A549 (cell line): ENCODE results near the gene OCIAD1. TPM values are rescaled to one million over a fixed set of nuclear protein-coding genes. Genes with fewer than 3 reads are reported as not detected.

Source experiments
- ATAC-seq, 2 experiments: fragments of 200-7000 bp in 1 of 2; fragments of >200 bp in 1 of 2; cut with Nextera tagmentation in 1 of 2; cut with Tn5 transposase in 1 of 2; 3 replicates each; pipeline versions ENCODE4 v1.8.0 to v1.9.1; 2018 to 2020; ENCODE audit warnings: mild to moderate bottlenecking in 1 of 2, moderate library complexity in 1 of 2
- CTCF ChIA-PET: fragments of 300-600 bp; sonication (Branson Sonifier 250); formaldehyde crosslinking; extraction: SDS; loops from one replicate; lab custom pipeline; 2021; ENCODE audit warnings: antibody characterized with exemption, inconsistent platforms; lab: Yijun Ruan, JAX
- POLR2A ChIA-PET: fragments of 350-600 bp; formaldehyde crosslinking; extraction: SDS; loops from one replicate; lab custom pipeline; 2021; ENCODE audit warnings: antibody characterized with exemption, inconsistent platforms; lab: Yijun Ruan, JAX
- DNase-seq, 2 experiments: peaks; one replicate each; pipeline versions ENCODE4 v3.0.0 to v3.0.0-alpha.2; 2011 to 2016; ENCODE audit warnings: low read depth in 1 of 2, low spot score in 1 of 2
- FAIRE-seq: peaks from 2 replicates; lab custom pipeline; 2011; peaks lifted over from hg19 to GRCh38; lab: Jason Lieb, UNC
- H3K27ac ChIP-seq, 2 experiments: fragments of >200 bp; sonication (Bioruptor Twin); formaldehyde crosslinking; 3 replicates each; pipeline ENCODE4 v1.5.1; 2016 to 2017
- H3K4me1 ChIP-seq: fragments of >200 bp; sonication (Bioruptor Twin); formaldehyde crosslinking; 3 replicates; pipeline ENCODE4 v1.6.1; 2016
- H3K4me2 ChIP-seq: fragments of >200 bp; sonication (Bioruptor Twin); formaldehyde crosslinking; 3 replicates; pipeline ENCODE4 v1.6.1; 2016
- H3K4me3 ChIP-seq: fragments of >200 bp; sonication (Bioruptor Twin); formaldehyde crosslinking; 3 replicates; pipeline ENCODE4 v1.5.1; 2016
- H3K9me3 ChIP-seq: fragments of >200 bp; sonication (Bioruptor Twin); formaldehyde crosslinking; 3 replicates; pipeline ENCODE4 v1.6.1; 2016
- CHD2 ChIP-seq: fragments of 150-350 bp; IDR thresholded peaks from 2 replicates; pipeline ENCODE4 v1.6.1; 2014; ENCODE audit warnings: low read length; ENCODE audit not compliant: partially characterized antibody
- E2F6 ChIP-seq: IDR thresholded peaks from 2 replicates; pipeline ENCODE4 v1.6.1; 2012; ENCODE audit warnings: low read depth, borderline replicate concordance
- ESRRA ChIP-seq: fragments of 150-350 bp; IDR thresholded peaks from 2 replicates; pipeline ENCODE4 v1.6.1; 2014; ENCODE audit warnings: mild to moderate bottlenecking, low read length, borderline replicate concordance
- FOSB ChIP-seq: fragments of 250-450 bp; sonication (Bioruptor Pico); IDR thresholded peaks from 2 replicates; pipeline ENCODE4 v1.5.0; 2020; ENCODE audit warnings: mild to moderate bottlenecking, moderate library complexity
- KDM5A ChIP-seq: fragments of 200-600 bp; sonication (generic); IDR thresholded peaks from 2 replicates; pipeline ENCODE4 v1.6.1; 2016; ENCODE audit warnings: antibody characterized with exemption, mild to moderate bottlenecking
- MYC ChIP-seq: IDR thresholded peaks from 2 replicates; pipeline ENCODE4 v1.6.1; 2012; ENCODE audit warnings: mild to moderate bottlenecking, inconsistent platforms, low read length, improper control_type of control experiment, borderline replicate concordance
- NPAS2 ChIP-seq: fragments of 250-450 bp; sonication (Bioruptor Pico); IDR thresholded peaks from 2 replicates; pipeline ENCODE4 v1.8.0; 2022; ENCODE audit warnings: mild to moderate bottlenecking, moderate library complexity, borderline replicate concordance
- NR3C1 ChIP-seq: fragments of >200 bp; sonication (Bioruptor Twin); formaldehyde crosslinking; IDR thresholded peaks from 3 replicates; pipeline ENCODE4 v1.6.1; 2017
- POLR2A ChIP-seq: IDR thresholded peaks from 2 replicates; pipeline ENCODE4 v1.6.1; 2012; ENCODE audit warnings: mild to moderate bottlenecking, low read length
- POLR2AphosphoS2 ChIP-seq: conservative IDR thresholded peaks from 2 replicates; pipeline ENCODE4 v1.6.1; 2012; ENCODE audit warnings: low read length, improper control_type of control experiment, inconsistent platforms
- RCOR1 ChIP-seq: fragments of 150-350 bp; IDR thresholded peaks from 2 replicates; pipeline ENCODE4 v1.6.1; 2014; ENCODE audit warnings: antibody characterized with exemption, low read length, low read depth
- REST ChIP-seq: fragments of 200-600 bp; sonication (generic); IDR thresholded peaks from 2 replicates; pipeline ENCODE4 v1.6.1; 2016; ENCODE audit warnings: antibody characterized with exemption, mild to moderate bottlenecking, moderate library complexity
- RNF2 ChIP-seq: fragments of 200-600 bp; sonication (generic); IDR thresholded peaks from 2 replicates; pipeline ENCODE4 v1.6.1; 2016; ENCODE audit warnings: low read depth, mild to moderate bottlenecking, antibody characterized with exemption, moderate library complexity, borderline replicate concordance
- SREBF2 ChIP-seq: fragments of 450-650 bp; IDR thresholded peaks from 2 replicates; pipeline ENCODE4 v1.6.1; 2014; ENCODE audit warnings: mild to moderate bottlenecking, moderate library complexity
- TFCP2L1 ChIP-seq: fragments of 250-450 bp; sonication (Bioruptor Pico); IDR thresholded peaks from 2 replicates; pipeline ENCODE4 v1.5.0; 2021; ENCODE audit warnings: mild to moderate bottlenecking
- WGBS: methylation state at CpG from one replicate; pipeline ENCODE4 v1.1.6; 2017; ENCODE audit errors: missing lambda C conversion rate; 5-methylcytosine and 5-hydroxymethylcytosine counted together
- polyA plus RNA-seq, 4 experiments: library from polyadenylated mRNA; depleted of rRNA in 3 of 4; stranded (reverse); fragments of >200 nt; fragmentation: RNase III in 1 of 4; extraction: RNeasy Plus Mini Kit Qiagen cat#74134 plus additional on column Dnase treatment in 1 of 4; gene quantifications; 2 replicates in 3 of 4; 3 replicates in 1 of 4; pipeline ENCODE4 v1.2.3, GENCODE V29; 2011 to 2017
- TF ChIP-seq, protein P1 (sequence below): fragments of >200 bp; sonication (Bioruptor Twin); formaldehyde crosslinking; IDR thresholded peaks from 3 replicates; pipeline ENCODE4 v1.6.1; 2016
- TF ChIP-seq, protein P2 (sequence below): fragments of 250-450 bp; sonication (Bioruptor Pico); IDR thresholded peaks from 2 replicates; pipeline ENCODE4 v1.5.0; 2021; ENCODE audit warnings: mild to moderate bottlenecking, moderate library complexity, borderline replicate concordance

Gene OCIAD1
- polyA plus RNA-seq, 2 of the 4 experiments (the other 2 are of a cell fraction) = 156 to 210 TPM

GRCh38 chr4:48801016-48801715 is 29.7 kb upstream of the OCIAD1 start:
- 0 out of 6 replicates have a peak, but pooled peaks of 1 of the 2 experiments have one; percentile 23 for ATAC-seq
- no peak overlapping the region for H3K27ac ChIP-seq

GRCh38 chr4:48804584-48805301 is 26.1 kb upstream of the OCIAD1 start:
- Histone ChIP-seq H3K4me2 (no peak overlapping the region), H3K4me3 (no peak overlapping the region), H3K27ac (no peak overlapping the region), H3K4me1 (peaks cover 13% of the 10 kb centered on the region; the same call in 2 of the 3 replicates), H3K9me3 (no peaks in the 10 kb centered on the region)
- ChIA-PET CTCF (no interaction called here), POLR2A (interaction anchor here (0.8 kb wide), 1 partner anchor 24 kb away, joined by 5 read pairs; the partner anchor contains the start of gene FRYL)
- 87% methylated on average over 8 of the region's 8 CpGs for WGBS
- FAIRE-seq (no peak), DNase-seq (no peak), ATAC-seq (no peak)
- no peak for TF ChIP-seq NPAS2 (CRISPR knock-in tag)
- TF ChIP-seq TFCP2L1 (CRISPR knock-in tag) = no peak
- no peak for TF ChIP-seq E2F6
- TF ChIP-seq RNF2 = no peak
- no peak for TF ChIP-seq ESRRA
- no peak for TF ChIP-seq CHD2
- TF ChIP-seq POLR2AphosphoS2 = no peak
- TF ChIP-seq MYC = no peak
- TF ChIP-seq, protein P1, sequence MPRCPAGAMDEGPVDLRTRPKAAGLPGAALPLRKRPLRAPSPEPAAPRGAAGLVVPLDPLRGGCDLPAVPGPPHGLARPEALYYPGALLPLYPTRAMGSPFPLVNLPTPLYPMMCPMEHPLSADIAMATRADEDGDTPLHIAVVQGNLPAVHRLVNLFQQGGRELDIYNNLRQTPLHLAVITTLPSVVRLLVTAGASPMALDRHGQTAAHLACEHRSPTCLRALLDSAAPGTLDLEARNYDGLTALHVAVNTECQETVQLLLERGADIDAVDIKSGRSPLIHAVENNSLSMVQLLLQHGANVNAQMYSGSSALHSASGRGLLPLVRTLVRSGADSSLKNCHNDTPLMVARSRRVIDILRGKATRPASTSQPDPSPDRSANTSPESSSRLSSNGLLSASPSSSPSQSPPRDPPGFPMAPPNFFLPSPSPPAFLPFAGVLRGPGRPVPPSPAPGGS = no peak
- TF ChIP-seq, protein P2, sequence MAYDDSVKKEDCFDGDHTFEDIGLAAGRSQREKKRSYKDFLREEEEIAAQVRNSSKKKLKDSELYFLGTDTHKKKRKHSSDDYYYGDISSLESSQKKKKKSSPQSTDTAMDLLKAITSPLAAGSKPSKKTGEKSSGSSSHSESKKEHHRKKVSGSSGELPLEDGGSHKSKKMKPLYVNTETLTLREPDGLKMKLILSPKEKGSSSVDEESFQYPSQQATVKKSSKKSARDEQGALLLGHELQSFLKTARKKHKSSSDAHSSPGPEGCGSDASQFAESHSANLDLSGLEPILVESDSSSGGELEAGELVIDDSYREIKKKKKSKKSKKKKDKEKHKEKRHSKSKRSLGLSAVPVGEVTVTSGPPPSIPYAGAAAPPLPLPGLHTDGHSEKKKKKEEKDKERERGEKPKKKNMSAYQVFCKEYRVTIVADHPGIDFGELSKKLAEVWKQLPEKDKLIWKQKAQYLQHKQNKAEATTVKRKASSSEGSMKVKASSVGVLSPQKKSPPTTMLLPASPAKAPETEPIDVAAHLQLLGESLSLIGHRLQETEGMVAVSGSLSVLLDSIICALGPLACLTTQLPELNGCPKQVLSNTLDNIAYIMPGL (CRISPR knock-in tag) = no peak
- TF ChIP-seq REST = no peak
- TF ChIP-seq POLR2A = no peak
- TF ChIP-seq NR3C1 = no peak
- no peak for TF ChIP-seq SREBF2

More at GRCh38 chr4:48801016-48801715, 29.7 kb upstream of the OCIAD1 start:
- H3K4me3 ChIP-seq = no peak overlapping the region
- TF ChIP-seq RCOR1 (no peak), FOSB (no peak), NPAS2 (CRISPR knock-in tag) (no peak), KDM5A (no peak), NR3C1 (no peak)
- FAIRE-seq (no peak), DNase-seq (no peak)
- WGBS = 72% methylated on average over 3 of the region's 3 CpGs
- ChIA-PET CTCF (no interaction called here), POLR2A (no interaction called here)
- H3K4me1 ChIP-seq = peaks cover 13% of the 10 kb centered on the region; the same call in 2 of the 3 replicates
- no peaks in the 10 kb centered on the region for H3K9me3 ChIP-seq
- H3K4me2 ChIP-seq = peak overlapping the region; percentile 21; the same call in 1 of the 3 replicates
